ENCODE results near the gene ADGB. TPM values are rescaled to one million over a fixed set of nuclear protein-coding genes. Genes with fewer than 3 reads are reported as not detected.

Gene ADGB
- total and polyA plus RNA-seq, 2 of the 13 experiments (the other 11 are each of a cell fraction or from before 2014, with no cell fraction given) = not detected

DNA sequence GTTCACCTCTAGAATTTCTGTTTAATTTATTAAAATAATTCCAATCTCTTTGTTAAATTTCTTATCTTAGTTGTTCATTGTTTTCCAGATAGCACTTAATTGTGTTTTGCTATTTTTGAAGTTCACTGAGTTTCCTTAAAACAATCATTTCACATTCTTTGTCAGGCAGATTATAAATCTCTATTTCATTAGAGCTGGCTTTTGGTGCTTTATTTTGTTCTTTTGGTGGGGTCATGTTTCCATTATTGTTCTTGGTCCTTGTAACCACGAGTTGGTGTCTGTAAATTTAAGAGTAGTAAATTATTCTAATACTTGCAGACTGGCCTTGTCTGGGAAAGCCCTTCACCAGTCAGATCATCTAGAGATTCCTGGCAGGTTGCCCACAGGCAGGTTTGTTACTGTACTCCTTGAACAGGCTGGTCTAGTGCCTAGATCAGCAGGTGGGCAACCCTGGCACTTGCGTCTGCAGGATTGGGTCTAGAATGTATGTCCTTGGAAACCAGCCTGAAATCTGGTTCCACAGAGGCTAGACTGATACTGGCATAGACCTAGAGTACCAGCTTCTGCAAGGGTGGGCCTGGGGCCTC, 110.4 kb downstream of the ADGB start (continued):
- TF ChIP-seq, protein P1, sequence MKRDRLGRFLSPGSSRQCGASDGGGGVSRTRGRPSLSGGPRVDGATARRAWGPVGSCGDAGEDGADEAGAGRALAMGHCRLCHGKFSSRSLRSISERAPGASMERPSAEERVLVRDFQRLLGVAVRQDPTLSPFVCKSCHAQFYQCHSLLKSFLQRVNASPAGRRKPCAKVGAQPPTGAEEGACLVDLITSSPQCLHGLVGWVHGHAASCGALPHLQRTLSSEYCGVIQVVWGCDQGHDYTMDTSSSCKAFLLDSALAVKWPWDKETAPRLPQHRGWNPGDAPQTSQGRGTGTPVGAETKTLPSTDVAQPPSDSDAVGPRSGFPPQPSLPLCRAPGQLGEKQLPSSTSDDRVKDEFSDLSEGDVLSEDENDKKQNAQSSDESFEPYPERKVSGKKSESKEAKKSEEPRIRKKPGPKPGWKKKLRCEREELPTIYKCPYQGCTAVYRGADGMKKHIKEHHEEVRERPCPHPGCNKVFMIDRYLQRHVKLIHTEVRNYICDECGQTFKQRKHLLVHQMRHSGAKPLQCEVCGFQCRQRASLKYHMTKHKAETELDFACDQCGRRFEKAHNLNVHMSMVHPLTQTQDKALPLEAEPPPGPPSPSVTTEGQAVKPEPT (CRISPR knock-in tag; IDR thresholded peaks at IDR 0.05; ENCODE audit: low read depth) = no peak
- TF ChIP-seq SAFB2 (CRISPR knock-in tag; IDR thresholded peaks at IDR 0.05; ENCODE audit: borderline replicate concordance, low read depth) (no peak), FOXM1 (CRISPR knock-in tag; IDR thresholded peaks at IDR 0.05) (no peak), SMAD9 (CRISPR knock-in tag; IDR thresholded peaks at IDR 0.05) (no peak), ZNF329 (CRISPR knock-in tag; IDR thresholded peaks at IDR 0.05; ENCODE audit: low read depth) (no peak), NR3C1 (CRISPR knock-in tag; IDR thresholded peaks at IDR 0.05) (no peak), ZNF713 (CRISPR knock-in tag; IDR thresholded peaks at IDR 0.05) (no peak)
- TF ChIP-seq, protein P2, sequence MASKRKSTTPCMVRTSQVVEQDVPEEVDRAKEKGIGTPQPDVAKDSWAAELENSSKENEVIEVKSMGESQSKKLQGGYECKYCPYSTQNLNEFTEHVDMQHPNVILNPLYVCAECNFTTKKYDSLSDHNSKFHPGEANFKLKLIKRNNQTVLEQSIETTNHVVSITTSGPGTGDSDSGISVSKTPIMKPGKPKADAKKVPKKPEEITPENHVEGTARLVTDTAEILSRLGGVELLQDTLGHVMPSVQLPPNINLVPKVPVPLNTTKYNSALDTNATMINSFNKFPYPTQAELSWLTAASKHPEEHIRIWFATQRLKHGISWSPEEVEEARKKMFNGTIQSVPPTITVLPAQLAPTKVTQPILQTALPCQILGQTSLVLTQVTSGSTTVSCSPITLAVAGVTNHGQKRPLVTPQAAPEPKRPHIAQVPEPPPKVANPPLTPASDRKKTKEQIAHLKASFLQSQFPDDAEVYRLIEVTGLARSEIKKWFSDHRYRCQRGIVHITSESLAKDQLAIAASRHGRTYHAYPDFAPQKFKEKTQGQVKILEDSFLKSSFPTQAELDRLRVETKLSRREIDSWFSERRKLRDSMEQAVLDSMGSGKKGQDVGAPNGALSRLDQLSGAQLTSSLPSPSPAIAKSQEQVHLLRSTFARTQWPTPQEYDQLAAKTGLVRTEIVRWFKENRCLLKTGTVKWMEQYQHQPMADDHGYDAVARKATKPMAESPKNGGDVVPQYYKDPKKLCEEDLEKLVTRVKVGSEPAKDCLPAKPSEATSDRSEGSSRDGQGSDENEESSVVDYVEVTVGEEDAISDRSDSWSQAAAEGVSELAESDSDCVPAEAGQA (IDR thresholded peaks at IDR 0.05; ENCODE audit: low read depth) = no peak
- TF ChIP-seq, protein P2 (CRISPR knock-in tag; IDR thresholded peaks at IDR 0.05; ENCODE audit: borderline replicate concordance) = no peak

Measured in HepG2 (cell line).